ACC112 (cell line): ENCODE data around the gene ARPC1A.

Experiments used
- H2AFZ ChIP-seq: fragments of 200-600 bp; sonication (generic); one replicate; pipeline ENCODE4 v1.6.0; 2017; ENCODE audit warnings: antibody characterized with exemption, low read length; ENCODE audit not compliant: unreplicated experiment
- H3K27ac ChIP-seq: fragments of 200-600 bp; sonication (generic); 2 replicates; pipeline ENCODE4 v1.5.1; 2014; ENCODE audit warnings: low read depth, mild to moderate bottlenecking, antibody characterized with exemption, low read length, moderate library complexity
- H3K27me3 ChIP-seq: fragments of 200-600 bp; sonication (generic); 2 replicates; pipeline ENCODE4 v1.6.1; 2014; ENCODE audit warnings: mild to moderate bottlenecking, antibody characterized with exemption, low read length, moderate library complexity, mixed read lengths; ENCODE audit not compliant: insufficient read depth
- H3K36me3 ChIP-seq: fragments of 200-600 bp; sonication (generic); 2 replicates; pipeline ENCODE4 v1.6.1; 2016; ENCODE audit warnings: mild to moderate bottlenecking, antibody characterized with exemption, low read length, moderate library complexity, mixed read lengths; ENCODE audit not compliant: insufficient read depth
- H3K4me1 ChIP-seq: fragments of 200-600 bp; sonication (generic); one replicate; pipeline ENCODE4 v1.6.1; 2016; ENCODE audit warnings: low read length, mixed read lengths; ENCODE audit not compliant: insufficient read depth, unreplicated experiment, control insufficient read depth
- H3K4me3 ChIP-seq: fragments of 200-600 bp; sonication (generic); 2 replicates; pipeline ENCODE4 v1.5.1; 2014; ENCODE audit warnings: mild to moderate bottlenecking, low read depth, low read length
- H3K79me2 ChIP-seq: fragments of 200-600 bp; sonication (generic); one replicate; pipeline ENCODE4 v1.6.0; 2016; ENCODE audit warnings: low read length; ENCODE audit not compliant: control insufficient read depth, unreplicated experiment, insufficient read depth

The ARPC1A gene

GRCh38 chr7:99296471-99296870 lies 29.2 kb upstream of the ARPC1A start:
- H3K4me1 ChIP-seq = no peaks in the 10 kb centered on the region
- no peaks in the 10 kb centered on the region for H3K79me2 ChIP-seq
- H3K27me3 ChIP-seq = no peaks in the 10 kb centered on the region
- no peak overlapping the region for H2AFZ ChIP-seq
- H3K4me3 ChIP-seq = no peak overlapping the region
- no peaks in the 10 kb centered on the region for H3K36me3 ChIP-seq
- no peak overlapping the region for H3K27ac ChIP-seq

GRCh38 chr7:99301496-99301895 lies 24.2 kb upstream of the ARPC1A start:
- Histone ChIP-seq H3K27ac (no peak overlapping the region), H3K79me2 (no peaks in the 10 kb centered on the region), H3K27me3 (no peaks in the 10 kb centered on the region), H3K4me1 (no peaks in the 10 kb centered on the region), H2AFZ (no peak overlapping the region), H3K36me3 (no peaks in the 10 kb centered on the region), H3K4me3 (no peak overlapping the region)

- H3K4me3 ChIP-seq = no peak overlapping the region
- H3K36me3 ChIP-seq = peaks cover 6% of the 10 kb centered on the region; the same call in 1 of the 2 replicates
- H3K79me2 ChIP-seq = no peaks in the 10 kb centered on the region
- H3K27ac ChIP-seq = no peak overlapping the region
- no peaks in the 10 kb centered on the region for H3K27me3 ChIP-seq
- H2AFZ ChIP-seq = no peak overlapping the region
- H3K4me1 ChIP-seq = no peaks in the 10 kb centered on the region
These were observed 20.0 kb upstream of the ARPC1A start for GRCh38 chr7:99305473-99306260.

GRCh38 chr7:99308461-99309074 lies 17.1 kb upstream of the ARPC1A start:
- Histone ChIP-seq H2AFZ (no peak overlapping the region), H3K27me3 (no peaks in the 10 kb centered on the region), H3K36me3 (peaks cover 6% of the 10 kb centered on the region; the same call in 1 of the 2 replicates), H3K4me1 (peaks cover 3% of the 10 kb centered on the region), H3K4me3 (no peak overlapping the region), H3K27ac (no peak overlapping the region), H3K79me2 (no peaks in the 10 kb centered on the region)

- H3K4me1 ChIP-seq = peaks cover 3% of the 10 kb centered on the region
- H3K27me3 ChIP-seq = no peaks in the 10 kb centered on the region
- H2AFZ ChIP-seq = no peak overlapping the region
- H3K4me3 ChIP-seq = no peak overlapping the region
- H3K36me3 ChIP-seq = peaks cover 6% of the 10 kb centered on the region; the same call in 1 of the 2 replicates
- no peak overlapping the region for H3K27ac ChIP-seq
- no peaks in the 10 kb centered on the region for H3K79me2 ChIP-seq
These were observed 16.6 kb upstream of the ARPC1A start for GRCh38 chr7:99309111-99309510.

- Histone ChIP-seq H2AFZ (no peak overlapping the region), H3K4me3 (no peak overlapping the region), H3K27ac (no peak overlapping the region), H3K79me2 (no peaks in the 10 kb centered on the region), H3K4me1 (peaks cover 3% of the 10 kb centered on the region), H3K36me3 (peaks cover 6% of the 10 kb centered on the region; the same call in 1 of the 2 replicates), H3K27me3 (no peaks in the 10 kb centered on the region)
These were observed 15.7 kb upstream of the ARPC1A start for GRCh38 chr7:99310004-99310403.

GRCh38 chr7:99311702-99312101 lies 14.0 kb upstream of the ARPC1A start:
- no peak overlapping the region for H2AFZ ChIP-seq
- no peak overlapping the region for H3K27ac ChIP-seq
- no peak overlapping the region for H3K4me3 ChIP-seq
- H3K79me2 ChIP-seq = no peaks in the 10 kb centered on the region
- H3K27me3 ChIP-seq = no peaks in the 10 kb centered on the region
- peaks cover 6% of the 10 kb centered on the region; the same call in 1 of the 2 replicates for H3K36me3 ChIP-seq
- H3K4me1 ChIP-seq = peaks cover 3% of the 10 kb centered on the region

DNA sequence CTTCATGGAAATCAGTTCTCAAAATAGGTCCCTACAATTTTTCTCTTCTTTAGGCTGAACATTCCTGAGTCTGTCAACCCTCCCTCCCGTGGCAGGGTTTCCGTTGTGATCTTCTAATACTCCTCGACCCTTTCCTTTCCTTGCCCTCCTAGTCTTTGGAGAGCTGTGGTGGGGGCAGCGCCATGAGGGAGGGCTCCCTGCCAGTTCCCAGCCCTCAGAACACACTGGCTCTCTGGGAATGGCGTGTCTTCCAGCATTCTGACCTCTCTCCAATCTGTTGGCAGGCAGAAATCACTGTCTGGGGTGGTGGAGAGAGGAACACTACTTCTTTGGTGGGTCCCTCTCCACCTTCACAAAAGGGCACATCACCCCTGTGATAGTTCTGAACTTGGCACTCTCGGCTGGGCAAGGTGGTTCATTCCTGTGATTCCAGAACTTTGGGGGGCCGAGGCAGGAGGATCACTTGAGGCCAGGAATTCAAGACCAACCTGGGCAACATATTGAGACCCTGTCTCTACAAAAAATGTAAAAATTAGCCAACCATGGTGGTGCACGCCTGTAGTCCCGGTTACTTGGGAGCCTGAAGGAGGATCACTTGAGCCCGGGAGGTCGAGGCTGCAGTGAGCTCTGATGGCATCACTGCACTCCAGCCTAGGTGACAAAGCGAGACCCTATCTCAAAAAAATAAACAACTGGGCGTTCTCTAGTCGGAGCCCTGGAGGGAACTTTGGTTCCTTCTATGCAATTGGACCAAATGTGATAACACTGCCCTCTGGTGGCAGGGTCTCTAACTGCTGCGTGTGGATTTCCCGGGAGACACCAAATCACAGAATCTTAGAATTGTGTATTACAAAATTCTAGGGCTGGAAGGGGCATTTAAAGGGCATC lies 13.1 kb upstream of the ARPC1A start:
- H2AFZ ChIP-seq = peak overlapping the region; percentile 1
- H3K27ac ChIP-seq = no peak overlapping the region
- peaks cover 3% of the 10 kb centered on the region for H3K4me1 ChIP-seq
- H3K27me3 ChIP-seq = no peaks in the 10 kb centered on the region
- H3K79me2 ChIP-seq = no peaks in the 10 kb centered on the region
- no peak overlapping the region for H3K4me3 ChIP-seq
- H3K36me3 ChIP-seq = peaks cover 6% of the 10 kb centered on the region; the same call in 1 of the 2 replicates

DNA sequence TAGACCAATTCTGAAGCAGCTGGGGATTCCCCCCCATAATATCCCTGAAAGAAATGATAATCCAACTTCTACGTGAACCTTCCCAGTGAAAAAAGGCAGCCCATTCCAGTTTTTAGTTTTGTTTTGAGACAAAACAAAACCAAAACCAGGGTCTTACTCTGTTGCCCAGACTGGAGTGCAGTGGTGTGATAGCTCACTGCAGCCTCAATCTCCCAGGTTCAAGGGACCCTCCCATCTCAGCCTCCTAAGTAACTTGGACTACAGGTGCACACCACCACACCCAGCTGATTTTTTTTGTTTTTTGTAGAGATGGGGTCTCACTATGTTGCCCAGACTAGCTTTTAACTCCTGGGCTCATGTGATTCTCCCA lies 12.5 kb upstream of the ARPC1A start:
- peaks cover 6% of the 10 kb centered on the region; the same call in 1 of the 2 replicates for H3K36me3 ChIP-seq
- H2AFZ ChIP-seq = peak overlapping the region; percentile 1
- H3K79me2 ChIP-seq = no peaks in the 10 kb centered on the region
- H3K4me3 ChIP-seq = no peak overlapping the region
- H3K27me3 ChIP-seq = no peaks in the 10 kb centered on the region
- peaks cover 3% of the 10 kb centered on the region for H3K4me1 ChIP-seq
- H3K27ac ChIP-seq = no peak overlapping the region

- H3K4me3 ChIP-seq = no peak overlapping the region
- H2AFZ ChIP-seq = no peak overlapping the region
- peaks cover 2% of the 10 kb centered on the region; the same call in 1 of the 2 replicates for H3K36me3 ChIP-seq
These were observed 11.2 kb upstream of the ARPC1A start for GRCh38 chr7:99314504-99314903.

More at GRCh38 chr7:99314504-99314903, 11.2 kb upstream of the ARPC1A start:
- Histone ChIP-seq H3K4me1 (peaks cover 3% of the 10 kb centered on the region), H3K27ac (no peak overlapping the region), H3K79me2 (no peaks in the 10 kb centered on the region), H3K27me3 (no peaks in the 10 kb centered on the region)
